Adipocyte (in vitro differentiated cells): ENCODE data around the gene PDE11A.

Experiments used
- DNase-seq: peaks from one replicate; pipeline ENCODE4 v3.0.0-alpha.2; 2015; ENCODE audit warnings: low read depth
- H3K27me3 ChIP-seq: replicated peaks from 2 replicates; pipeline ENCODE4 v1.7.0; 2013; ENCODE audit warnings: mild to moderate bottlenecking, low read length, moderate library complexity; ENCODE audit not compliant: control insufficient read depth, insufficient read depth
- H3K36me3 ChIP-seq: 2 replicates; pipeline ENCODE4 v1.7.0; 2013; ENCODE audit warnings: low read length, mild to moderate bottlenecking, moderate library complexity; ENCODE audit not compliant: control insufficient read depth, insufficient read depth, severe bottlenecking
- H3K4me1 ChIP-seq: 2 replicates; pipeline ENCODE4 v1.7.0; 2013; ENCODE audit warnings: mild to moderate bottlenecking, low read length, moderate library complexity; ENCODE audit not compliant: control insufficient read depth, insufficient read depth
- H3K4me3 ChIP-seq: 2 replicates; pipeline ENCODE4 v1.7.0; 2013; ENCODE audit warnings: mild to moderate bottlenecking, low read length, moderate library complexity
- H3K9ac ChIP-seq: 2 replicates; pipeline ENCODE4 v1.7.0; 2013; ENCODE audit warnings: mild to moderate bottlenecking, low read length, moderate library complexity
- H3K9me3 ChIP-seq: 2 replicates; pipeline ENCODE4 v1.7.0; 2013; ENCODE audit warnings: mild to moderate bottlenecking, low read length, moderate library complexity; ENCODE audit not compliant: control insufficient read depth

The PDE11A gene

DNA sequence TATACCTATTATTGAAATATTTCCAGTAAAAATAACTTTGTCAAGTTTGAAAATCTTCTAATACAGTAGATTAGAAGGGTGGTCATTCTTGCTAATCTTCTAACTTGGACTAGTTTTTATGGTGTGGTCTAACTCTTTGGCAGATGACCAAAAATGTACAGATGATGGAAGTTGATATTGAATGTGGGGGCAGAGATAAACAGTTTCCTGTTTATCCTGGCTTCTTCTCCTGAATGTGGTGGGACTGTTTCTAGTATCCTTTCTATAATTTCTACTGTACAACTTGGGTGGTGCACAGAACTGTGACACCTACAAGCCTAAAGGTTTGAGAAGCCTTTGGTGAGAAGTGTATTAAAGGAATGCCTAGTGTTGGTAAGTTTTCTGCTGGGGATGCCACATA, 178.7 kb downstream of the PDE11A start:
- Histone ChIP-seq H3K9me3 (no peaks in the 10 kb centered on the region), H3K4me1 (no peaks in the 10 kb centered on the region), H3K27me3 (no peaks in the 10 kb centered on the region), H3K4me3 (no peak overlapping the region), H3K36me3 (no peaks in the 10 kb centered on the region), H3K9ac (no peak overlapping the region)
- no peak for DNase-seq

DNA sequence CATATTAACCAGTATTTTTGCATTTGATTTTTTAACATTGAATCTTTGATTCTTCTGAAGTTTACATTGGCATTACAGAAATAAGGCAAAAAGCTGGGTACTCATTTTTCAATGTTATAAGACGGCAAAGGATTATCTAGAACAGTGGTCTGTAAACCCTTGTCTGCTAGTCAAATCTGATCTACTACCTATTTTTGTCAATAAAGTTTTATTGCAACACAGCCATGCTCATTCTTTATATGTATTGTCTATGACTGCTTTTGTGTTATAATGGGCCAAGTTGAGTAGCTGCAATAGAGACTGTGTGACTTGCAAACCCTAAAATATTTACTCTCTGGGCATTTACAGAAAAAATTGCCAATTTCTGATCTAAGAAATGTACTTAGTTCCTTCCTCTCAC, 181.0 kb downstream of the PDE11A start:
- H3K4me3 ChIP-seq, result no peak overlapping the region
- no peaks in the 10 kb centered on the region for H3K27me3 ChIP-seq
- H3K9ac ChIP-seq, result no peak overlapping the region
- no peak for DNase-seq
- H3K36me3 ChIP-seq, result no peaks in the 10 kb centered on the region
- no peaks in the 10 kb centered on the region for H3K4me1 ChIP-seq
- no peaks in the 10 kb centered on the region for H3K9me3 ChIP-seq

DNA sequence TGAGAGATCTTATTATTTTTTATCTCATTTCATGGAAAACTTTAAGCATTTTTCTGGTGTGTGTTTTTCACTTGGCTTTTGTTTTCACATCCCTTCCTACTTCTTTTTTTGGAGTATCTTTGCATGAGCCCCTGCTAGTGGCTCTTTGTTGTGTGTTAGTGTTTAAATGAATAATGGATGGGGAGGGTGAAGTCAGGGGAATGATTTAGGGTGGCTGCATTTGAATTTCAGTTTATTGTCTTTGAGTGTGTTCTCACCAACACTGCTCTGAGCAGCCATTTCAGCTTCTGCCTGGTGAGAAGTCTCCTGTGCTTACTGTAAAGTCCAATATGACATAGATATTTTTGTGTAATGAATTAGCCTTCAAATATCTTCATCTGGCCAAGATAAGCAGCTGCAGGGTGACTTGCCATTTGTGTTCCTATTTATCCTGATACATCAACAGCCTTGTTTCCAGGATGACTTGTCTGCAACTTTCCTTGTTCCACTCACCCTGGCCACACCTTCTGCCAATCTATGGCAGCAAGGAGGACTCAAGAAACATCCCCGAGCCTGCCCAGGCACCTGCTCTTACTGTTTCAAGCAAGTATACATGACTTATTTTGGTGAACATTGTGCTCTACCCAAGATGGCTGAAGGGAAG, 182.6 kb downstream of the PDE11A start:
- no peak for DNase-seq
- no peak overlapping the region for H3K9ac ChIP-seq
- H3K36me3 ChIP-seq, result no peaks in the 10 kb centered on the region
- H3K9me3 ChIP-seq, result no peaks in the 10 kb centered on the region
- H3K4me3 ChIP-seq, result no peak overlapping the region
- no peaks in the 10 kb centered on the region for H3K4me1 ChIP-seq
- H3K27me3 ChIP-seq, result no peaks in the 10 kb centered on the region

DNA sequence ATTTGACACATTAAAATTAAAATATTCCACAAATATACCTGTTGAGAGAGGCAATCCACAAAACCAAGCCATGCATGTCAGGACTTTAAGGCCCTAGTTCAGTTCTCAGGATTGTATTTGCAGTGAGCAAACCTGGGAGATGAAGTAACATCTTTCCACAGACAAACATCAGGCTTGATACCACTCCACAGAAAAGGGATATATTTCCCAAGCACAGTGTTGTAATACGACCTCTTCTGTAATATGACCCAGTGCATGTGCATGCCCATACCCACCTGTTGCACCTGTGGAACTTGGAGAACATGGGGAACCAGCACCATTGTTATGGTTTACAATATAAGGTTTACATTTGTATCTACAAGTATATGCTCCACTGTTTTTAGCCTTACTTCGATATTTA, 184.0 kb downstream of the PDE11A start:
- no peaks in the 10 kb centered on the region for H3K4me1 ChIP-seq
- no peaks in the 10 kb centered on the region for H3K27me3 ChIP-seq
- no peak for DNase-seq
- H3K9ac ChIP-seq, result no peak overlapping the region
- H3K36me3 ChIP-seq, result no peaks in the 10 kb centered on the region
- H3K9me3 ChIP-seq, result no peaks in the 10 kb centered on the region
- H3K4me3 ChIP-seq, result no peak overlapping the region

DNA sequence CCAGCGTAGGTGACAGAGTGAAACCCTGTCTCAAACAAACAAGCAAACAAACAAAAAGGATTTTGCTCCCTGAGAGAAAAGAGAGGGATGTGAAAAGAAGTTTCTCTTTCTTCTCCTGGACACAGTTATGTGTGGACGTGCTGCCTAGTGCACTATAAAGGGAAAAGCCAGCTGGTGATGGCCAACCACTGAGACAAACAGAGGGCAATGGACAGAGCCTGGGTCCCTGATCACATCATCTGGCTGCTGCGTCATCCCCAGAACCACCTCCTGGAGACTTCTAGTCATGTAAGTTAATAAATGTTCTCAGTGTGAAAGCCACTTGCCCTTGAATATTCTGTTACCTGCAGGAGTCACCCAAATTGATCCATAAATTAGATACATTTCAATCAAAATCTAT, 184.9 kb downstream of the PDE11A start:
- Histone ChIP-seq H3K9me3 (no peaks in the 10 kb centered on the region), H3K27me3 (no peaks in the 10 kb centered on the region), H3K4me3 (no peak overlapping the region), H3K36me3 (no peaks in the 10 kb centered on the region), H3K9ac (no peak overlapping the region), H3K4me1 (no peaks in the 10 kb centered on the region)
- no peak for DNase-seq

DNA sequence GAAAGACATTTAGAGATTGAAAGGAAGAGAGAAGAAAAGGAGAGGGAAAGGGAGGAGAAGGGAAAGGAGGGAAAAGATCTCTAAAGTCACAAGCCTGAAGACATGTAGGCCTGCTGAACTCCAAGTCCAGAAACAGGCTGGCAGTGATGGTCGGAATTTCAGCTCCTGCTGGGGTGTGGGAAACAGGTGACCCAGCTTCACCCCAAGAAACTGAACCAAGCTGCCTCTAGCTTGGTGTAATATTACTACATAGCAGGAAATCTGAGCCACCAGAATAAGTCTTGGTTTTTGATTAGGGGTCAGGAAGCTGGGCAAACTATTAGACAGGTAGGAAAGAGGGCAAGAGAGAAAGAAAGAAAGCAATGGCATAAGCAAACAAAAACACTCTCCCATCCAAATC, 185.8 kb downstream of the PDE11A start:
- no peak overlapping the region for H3K9ac ChIP-seq
- H3K27me3 ChIP-seq, result no peaks in the 10 kb centered on the region
- no peak overlapping the region for H3K4me3 ChIP-seq
- H3K4me1 ChIP-seq, result peaks cover 3% of the 10 kb centered on the region
- H3K9me3 ChIP-seq, result no peaks in the 10 kb centered on the region
- DNase-seq, result no peak
- H3K36me3 ChIP-seq, result no peaks in the 10 kb centered on the region

DNA sequence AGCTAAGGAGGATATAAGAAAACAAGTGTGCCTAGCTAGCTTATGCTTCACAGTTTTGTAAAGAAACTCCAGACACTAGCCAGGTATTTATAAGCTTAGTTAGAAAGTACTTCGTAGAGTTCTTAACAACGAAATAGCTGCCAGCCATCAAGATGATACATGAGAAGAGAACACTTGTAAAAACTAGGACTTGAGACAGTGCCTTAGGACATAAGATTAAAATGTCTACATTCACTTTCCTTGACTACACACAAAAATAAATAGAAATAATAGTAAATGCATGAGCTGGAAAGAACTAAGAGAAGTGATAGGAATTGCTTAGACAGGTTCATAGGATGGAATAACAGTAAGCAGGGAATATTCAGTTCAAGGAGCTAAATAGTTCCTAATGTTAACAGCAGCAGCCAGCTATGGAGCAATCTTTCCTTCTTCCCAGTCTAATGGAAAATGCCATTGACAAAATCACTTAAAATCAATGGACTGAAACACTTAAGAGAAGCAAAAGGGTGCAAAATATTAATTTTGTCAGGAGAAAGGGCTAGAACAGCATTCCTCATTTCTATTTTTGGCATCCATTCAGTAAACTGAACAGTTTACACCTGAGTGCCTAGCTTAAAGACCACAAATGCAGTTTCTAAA, 186.6 kb downstream of the PDE11A start:
- Histone ChIP-seq H3K9ac (no peak overlapping the region), H3K4me1 (peaks cover 3% of the 10 kb centered on the region), H3K9me3 (no peaks in the 10 kb centered on the region), H3K36me3 (no peaks in the 10 kb centered on the region), H3K27me3 (no peaks in the 10 kb centered on the region), H3K4me3 (no peak overlapping the region)
- DNase-seq, result no peak

DNA sequence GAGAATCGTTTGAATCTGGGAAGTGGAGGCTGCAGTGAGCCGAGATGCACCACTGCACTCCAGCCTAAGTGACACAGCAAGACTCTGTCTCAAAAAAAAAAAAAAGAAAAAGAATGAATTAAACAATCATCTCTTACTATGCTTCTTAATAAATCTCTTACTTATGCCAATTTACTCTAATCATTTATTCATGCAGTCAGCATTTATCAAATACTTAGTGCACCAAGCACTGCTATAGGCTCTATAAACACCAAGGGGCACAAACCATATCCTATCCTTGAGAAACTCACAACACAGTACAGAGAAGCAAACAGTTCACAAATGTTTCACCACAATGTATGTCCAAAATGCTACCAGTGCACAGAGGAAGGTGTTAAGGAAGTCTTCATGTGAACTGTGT, 189.4 kb downstream of the PDE11A start:
- Histone ChIP-seq H3K36me3 (no peaks in the 10 kb centered on the region), H3K9ac (no peak overlapping the region), H3K4me3 (no peak overlapping the region), H3K4me1 (peaks cover 3% of the 10 kb centered on the region), H3K27me3 (no peaks in the 10 kb centered on the region), H3K9me3 (no peaks in the 10 kb centered on the region)
- DNase-seq, result no peak

DNA sequence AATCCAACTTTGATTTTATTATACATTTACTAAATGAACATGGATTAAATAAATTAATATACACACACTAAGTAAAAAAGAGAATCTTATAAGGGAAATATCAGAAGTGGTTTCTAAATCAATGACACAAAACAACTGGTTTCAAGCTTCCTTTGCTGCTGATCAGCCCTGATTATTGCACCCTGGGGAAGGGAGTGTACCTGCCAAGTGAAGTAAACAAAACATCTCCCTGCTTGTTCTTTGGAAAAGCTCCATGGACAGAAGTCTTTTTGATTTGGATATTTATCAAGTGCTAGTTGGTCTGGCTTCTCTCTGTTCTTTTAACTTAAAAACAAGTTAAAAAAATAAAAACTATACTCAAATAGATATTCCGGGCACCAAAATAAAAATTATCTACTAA, 190.1 kb downstream of the PDE11A start:
- no peak for DNase-seq
- Histone ChIP-seq H3K9ac (no peak overlapping the region), H3K9me3 (no peaks in the 10 kb centered on the region), H3K4me3 (no peak overlapping the region), H3K4me1 (peaks cover 3% of the 10 kb centered on the region), H3K36me3 (no peaks in the 10 kb centered on the region), H3K27me3 (no peaks in the 10 kb centered on the region)

DNA sequence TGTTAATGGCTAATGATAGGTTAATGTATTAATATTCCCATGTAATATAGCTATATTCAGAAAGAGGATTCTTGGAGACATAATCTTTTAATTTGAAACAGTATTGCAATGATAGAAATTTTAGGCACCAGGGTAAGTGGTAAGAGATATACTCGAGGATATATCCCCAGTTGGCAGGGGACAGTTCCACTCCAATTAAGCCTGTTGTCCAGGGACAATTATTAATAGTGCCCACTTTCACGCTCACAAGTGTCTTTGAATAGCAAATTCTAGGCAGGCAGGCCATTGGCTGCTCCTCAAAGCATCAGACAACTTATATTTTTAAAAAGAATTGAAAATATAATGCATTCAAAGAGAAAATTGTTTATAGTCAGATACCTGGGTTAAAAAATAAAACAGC, 190.7 kb downstream of the PDE11A start:
- H3K36me3 ChIP-seq, result no peaks in the 10 kb centered on the region
- DNase-seq, result no peak
- peaks cover 3% of the 10 kb centered on the region for H3K4me1 ChIP-seq
- H3K4me3 ChIP-seq, result no peak overlapping the region
- H3K27me3 ChIP-seq, result no peaks in the 10 kb centered on the region
- no peaks in the 10 kb centered on the region for H3K9me3 ChIP-seq
- H3K9ac ChIP-seq, result no peak overlapping the region

DNA sequence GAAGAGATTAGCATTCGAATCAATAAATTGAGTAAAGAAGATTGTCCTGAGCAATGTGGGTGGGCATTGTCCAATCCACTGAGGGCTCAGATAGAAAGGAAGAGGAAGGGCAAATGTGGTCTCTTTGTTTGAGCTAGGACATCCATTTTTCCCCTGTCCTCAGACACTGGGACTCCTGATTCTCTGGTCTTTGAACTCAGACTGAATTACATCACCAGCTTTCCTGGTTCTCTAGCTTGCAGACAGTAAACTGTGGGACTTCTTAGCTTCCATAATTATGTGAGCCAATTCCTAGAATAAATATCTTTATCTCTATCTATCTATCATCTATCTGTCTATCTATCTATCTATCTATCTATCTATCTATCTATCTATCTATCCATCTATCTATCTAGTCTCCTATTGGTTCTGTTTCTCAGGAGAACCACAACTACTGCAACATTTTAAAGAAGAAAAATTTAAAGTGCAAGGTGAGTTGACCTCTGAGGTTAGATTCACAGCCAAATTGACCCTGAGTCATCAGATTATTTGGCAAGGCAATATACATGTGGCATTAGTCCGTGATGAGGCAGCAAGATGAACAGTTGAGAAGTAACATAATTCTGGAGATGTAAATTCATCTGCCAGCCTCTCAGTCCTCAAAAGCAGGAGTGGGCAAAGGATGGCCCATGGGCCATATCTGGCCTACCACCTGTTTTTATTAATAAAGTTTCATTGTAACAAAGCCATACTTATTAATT, 191.4 kb downstream of the PDE11A start:
- no peak overlapping the region for H3K4me3 ChIP-seq
- no peaks in the 10 kb centered on the region for H3K27me3 ChIP-seq
- H3K9ac ChIP-seq, result no peak overlapping the region
- H3K36me3 ChIP-seq, result no peaks in the 10 kb centered on the region
- no peaks in the 10 kb centered on the region for H3K9me3 ChIP-seq
- DNase-seq, result no peak
- H3K4me1 ChIP-seq, result peaks cover 3% of the 10 kb centered on the region
